WERI-Rb-1 (cell line): Measurements from ENCODE around the gene OR52E4.

Source experiments
- DNase-seq: peaks from one replicate; pipeline ENCODE4 v3.0.0-alpha.2; 2020
- H3K27ac ChIP-seq: fragments of 250-450 bp; sonication (Bioruptor Pico); 2 replicates; pipeline ENCODE4 v1.5.1; 2020; ENCODE audit warnings: mild to moderate bottlenecking, moderate library complexity
- H3K27me3 ChIP-seq: fragments of 250-450 bp; sonication (Bioruptor Pico); 2 replicates; pipeline ENCODE4 v1.5.1; 2021; ENCODE audit warnings: mild to moderate bottlenecking, low read depth, moderate library complexity; ENCODE audit not compliant: insufficient read depth, severe bottlenecking
- H3K36me3 ChIP-seq: fragments of 250-450 bp; sonication (Bioruptor Pico); 2 replicates; pipeline ENCODE4 v1.5.1; 2020; ENCODE audit warnings: mild to moderate bottlenecking, moderate library complexity
- H3K4me3 ChIP-seq: 2 replicates; pipeline ENCODE4 v1.5.1; 2011; ENCODE audit warnings: low read depth, mild to moderate bottlenecking, control low read depth, low read length
- H3K9me3 ChIP-seq: fragments of 250-450 bp; sonication (Bioruptor Pico); 2 replicates; pipeline ENCODE4 v1.5.1; 2021; ENCODE audit warnings: mild to moderate bottlenecking, moderate library complexity; ENCODE audit not compliant: severe bottlenecking
- CTCF ChIP-seq: IDR thresholded peaks from 2 replicates; pipeline ENCODE4 v1.5.1; 2011; ENCODE audit warnings: low read depth, mild to moderate bottlenecking, control low read depth, inconsistent platforms, low read length

Gene OR52E4

DNA sequence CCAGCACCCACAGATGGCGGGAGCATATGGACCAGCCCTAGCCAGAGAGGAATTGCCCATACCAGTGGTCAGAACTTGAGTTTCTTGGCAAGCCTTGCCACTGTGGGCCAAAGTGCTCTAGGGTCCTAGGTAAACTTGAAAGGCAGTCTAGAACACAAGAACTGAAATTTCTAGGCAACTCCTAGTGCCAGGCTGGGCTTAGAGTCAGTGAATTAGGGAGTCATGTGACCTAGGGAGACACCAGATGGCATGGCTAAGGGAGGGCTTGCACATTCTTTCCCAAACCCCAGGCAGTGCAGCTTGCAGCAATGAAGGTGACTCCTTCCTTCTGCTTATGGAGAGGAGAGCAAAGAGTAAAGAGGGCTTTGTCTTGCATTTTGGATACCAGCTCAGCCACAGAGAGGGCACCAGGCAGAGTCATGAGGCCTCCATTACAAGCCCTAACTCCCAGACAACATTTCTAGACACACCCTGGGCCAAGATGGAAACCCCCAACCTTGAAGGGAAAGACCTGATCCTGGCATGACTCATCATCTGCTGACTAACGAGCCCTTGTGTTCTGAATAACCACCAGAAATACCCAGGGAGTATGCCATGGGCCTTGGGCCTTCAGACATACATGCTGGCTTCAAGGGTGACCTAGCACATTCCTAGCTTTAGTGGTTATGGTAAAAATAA lies 42.5 kb downstream of the OR52E4 start:
- Histone ChIP-seq H3K27me3 (peaks cover 17% of the 10 kb centered on the region), H3K27ac (no peak overlapping the region), H3K9me3 (peaks cover 4% of the 10 kb centered on the region), H3K36me3 (no peaks in the 10 kb centered on the region), H3K4me3 (no peak overlapping the region)
- DNase-seq = no peak
- TF ChIP-seq CTCF = no peak

- Histone ChIP-seq H3K4me3 (no peak overlapping the region), H3K27me3 (peaks cover 20% of the 10 kb centered on the region), H3K27ac (no peak overlapping the region), H3K36me3 (no peaks in the 10 kb centered on the region), H3K9me3 (peaks cover 4% of the 10 kb centered on the region)
- TF ChIP-seq CTCF = no peak
- DNase-seq = no peak
These were observed 43.0 kb downstream of the OR52E4 start for GRCh38 chr11:5923427-5923776.

DNA sequence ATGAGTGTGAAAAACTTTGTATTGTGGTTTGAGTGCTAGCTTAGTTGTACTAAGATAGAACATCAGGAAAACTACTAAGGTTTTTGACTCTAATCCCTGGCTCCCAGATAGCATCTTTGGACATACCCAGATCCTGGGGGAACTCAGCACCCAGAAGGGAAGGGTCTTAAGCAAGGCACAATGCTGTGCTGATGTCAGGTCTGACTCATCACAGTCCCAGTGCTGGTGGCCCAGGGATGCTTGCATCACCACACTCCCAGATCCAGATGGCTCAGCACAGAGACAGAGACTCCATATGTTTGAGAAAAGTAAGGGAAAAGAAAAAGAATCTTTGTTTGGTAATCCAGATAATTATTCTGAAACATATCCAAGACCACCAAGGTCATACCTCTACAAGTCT lies 43.4 kb downstream of the OR52E4 start:
- Histone ChIP-seq H3K27me3 (peaks cover 20% of the 10 kb centered on the region), H3K9me3 (peaks cover 4% of the 10 kb centered on the region), H3K36me3 (no peaks in the 10 kb centered on the region), H3K4me3 (no peak overlapping the region), H3K27ac (no peak overlapping the region)
- no peak for TF ChIP-seq CTCF
- no peak for DNase-seq

DNA sequence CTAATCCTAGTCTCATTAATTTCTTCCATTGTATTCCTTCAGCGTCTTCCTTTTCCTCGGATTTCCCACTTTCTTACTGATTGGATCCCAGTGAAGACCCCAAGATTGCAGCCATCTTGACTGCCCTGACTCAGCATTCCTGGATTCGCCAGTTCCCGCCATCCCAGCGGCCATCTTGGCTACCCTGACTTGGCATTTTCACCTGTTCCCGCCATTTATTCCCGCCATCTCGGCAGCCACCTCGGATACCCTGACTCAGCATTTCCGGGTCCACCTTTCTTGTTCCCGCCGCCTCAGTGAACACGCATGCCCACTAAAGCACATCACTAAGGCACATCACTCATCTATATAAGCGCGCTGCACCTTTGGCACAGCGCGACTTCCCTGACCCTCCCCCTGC lies 47.8 kb downstream of the OR52E4 start:
- no peak overlapping the region for H3K4me3 ChIP-seq
- H3K9me3 ChIP-seq = peaks cover 3% of the 10 kb centered on the region
- H3K36me3 ChIP-seq = no peaks in the 10 kb centered on the region
- DNase-seq = no peak
- H3K27ac ChIP-seq = no peak overlapping the region
- no peak for TF ChIP-seq CTCF
- peaks cover 57% of the 10 kb centered on the region for H3K27me3 ChIP-seq

DNA sequence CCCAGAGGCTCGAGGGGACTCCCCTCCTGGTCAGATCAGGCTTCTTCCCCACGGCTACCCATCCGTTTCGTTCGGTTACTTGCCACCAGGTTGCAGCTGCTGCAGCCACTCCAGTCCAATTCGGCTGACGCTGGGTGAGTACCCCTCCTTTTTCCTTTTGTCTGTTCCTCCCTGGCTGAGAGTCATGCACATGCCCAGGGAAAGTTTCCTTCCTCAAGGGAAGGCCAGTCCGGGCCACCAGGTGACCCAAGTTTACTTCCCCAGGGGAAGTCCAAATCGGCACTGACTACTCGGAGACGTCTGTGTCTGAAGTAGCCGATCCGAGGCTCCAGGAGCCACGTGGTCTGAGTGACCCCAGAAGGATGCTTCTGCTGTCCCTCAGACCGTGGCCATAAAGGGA lies 48.4 kb downstream of the OR52E4 start:
- peaks cover 3% of the 10 kb centered on the region for H3K9me3 ChIP-seq

More for the DNA sequence above, 48.4 kb downstream of the OR52E4 start:
- Histone ChIP-seq H3K36me3 (no peaks in the 10 kb centered on the region), H3K27ac (no peak overlapping the region), H3K27me3 (peaks cover 60% of the 10 kb centered on the region), H3K4me3 (no peak overlapping the region)
- TF ChIP-seq CTCF = no peak
- DNase-seq = no peak
